Gastroesophageal sphincter (tissue), 4 donors: ENCODE measurements around the gene CCL8. TPM values are rescaled to one million over a fixed set of nuclear protein-coding genes. Genes with fewer than 3 reads are reported as not detected.

Experiments
- ATAC-seq: fragments of 150-250 bp; one replicate; pipeline ENCODE4 v1.9.1; 2016; ENCODE audit warnings: mild to moderate bottlenecking, moderate library complexity
- H3K27ac ChIP-seq, 4 donors: fragments of 200-600 bp; sonication (generic) in 3 of 4; 1 replicate in 3 of 4; 2 replicates in 1 of 4; pipeline ENCODE4 v1.5.1; 2016 to 2019
- H3K27me3 ChIP-seq: fragments of 200-600 bp; sonication (generic); one replicate; pipeline ENCODE4 v1.5.1; 2019
- H3K36me3 ChIP-seq, 2 donors: fragments of 200-600 bp; sonication (generic); one replicate each; pipeline ENCODE4 v1.5.1; 2019; ENCODE audit warnings: control low read depth in 1 of 2
- H3K4me1 ChIP-seq, 3 donors: fragments of 200-600 bp; sonication (generic); 1 replicate in 2 of 3; 2 replicates in 1 of 3; pipeline ENCODE4 v1.5.1; 2016 to 2019; ENCODE audit warnings: control low read depth in 2 of 3
- H3K4me3 ChIP-seq, 2 donors: fragments of 200-600 bp; sonication (generic); one replicate each; pipeline ENCODE4 v1.5.1; 2019; ENCODE audit warnings: mild to moderate bottlenecking in 1 of 2, moderate library complexity in 1 of 2
- H3K9me3 ChIP-seq, 3 donors: fragments of 200-600 bp; sonication (generic); one replicate each; pipeline ENCODE4 v1.5.1; 2017 to 2019; ENCODE audit warnings: control low read depth in 2 of 3
- CTCF ChIP-seq, 4 experiments: fragments of 200-600 bp in 2 of 4; fragments of 450-650 bp in 2 of 4; sonication (generic) in 1 of 4; IDR thresholded peaks; one replicate each; pipeline ENCODE4 v1.5.1; 2017 to 2019; ENCODE audit warnings: antibody characterized with exemption in 4 of 4, mild to moderate bottlenecking in 2 of 4, moderate library complexity in 2 of 4
- EP300 ChIP-seq: sonication (generic); formaldehyde crosslinking; IDR thresholded peaks from one replicate; pipeline ENCODE4 v1.6.1; 2017; ENCODE audit warnings: antibody characterized with exemption, mild to moderate bottlenecking
- POLR2A ChIP-seq, 2 donors: fragments of 450-650 bp; IDR thresholded peaks; one replicate each; pipeline ENCODE4 v1.6.1; 2017; ENCODE audit warnings: antibody characterized with exemption in 2 of 2, mild to moderate bottlenecking in 2 of 2, moderate library complexity in 1 of 2
- POLR2AphosphoS5 ChIP-seq: sonication (generic); formaldehyde crosslinking; IDR thresholded peaks from one replicate; pipeline ENCODE4 v1.6.1; 2017; ENCODE audit warnings: antibody characterized with exemption
- WGBS, 2 donors: methylation state at CpG; one replicate each; pipeline ENCODE4 v1.1.5; 2018; ENCODE audit warnings: low coverage in 1 of 2; 5-methylcytosine and 5-hydroxymethylcytosine counted together
- total RNA-seq, 4 donors: library from RNA; depleted of rRNA; stranded (reverse); fragments of >200 nt; gene quantifications; one replicate each; pipeline ENCODE4 v1.1.0, GENCODE V29; 2016

The CCL8 gene
- total RNA-seq, 4 donors from 2014 or later: 0.27 to 0.81 TPM; not detected in 2

- TF ChIP-seq EP300 (no peak), POLR2A (IDR thresholded peaks at IDR 0.05) (no peak), CTCF (IDR thresholded peaks at IDR 0.05) (no peak)
- no peak for ATAC-seq
- Histone ChIP-seq H3K27me3 (peaks cover 6% of the 10 kb centered on the region), H3K4me3 (no peak overlapping the region), H3K4me1 (no peaks in the 10 kb centered on the region), H3K9me3 (peaks cover 0 to 17% (median 0%) of the 10 kb centered on the region in 3 donors), H3K36me3 (no peaks in the 10 kb centered on the region), H3K27ac (no peak overlapping the region)
- WGBS, 2 donors: 78 to 100% methylated on average over 1 of the region's 2 CpGs
These were observed 38.2 kb downstream of the CCL8 start for GRCh38 chr17:34357398-34357797.

- no peak for ATAC-seq
- H3K4me3 ChIP-seq: no peak overlapping the region
- H3K27ac ChIP-seq: no peak overlapping the region
- H3K4me1 ChIP-seq: no peaks in the 10 kb centered on the region
- TF ChIP-seq POLR2A (IDR thresholded peaks at IDR 0.05) (no peak), CTCF (IDR thresholded peaks at IDR 0.05) (no peak), EP300 (no peak), POLR2AphosphoS5 (no peak)
- H3K36me3 ChIP-seq: no peaks in the 10 kb centered on the region
- WGBS, 2 donors: 93 to 100% methylated on average over 3 of the region's 3 CpGs
- peaks cover 0 to 8% (median 0%) of the 10 kb centered on the region in 3 donors for H3K9me3 ChIP-seq
- peaks cover 16% of the 10 kb centered on the region for H3K27me3 ChIP-seq
These were observed 39.4 kb downstream of the CCL8 start for GRCh38 chr17:34358631-34359030.

DNA sequence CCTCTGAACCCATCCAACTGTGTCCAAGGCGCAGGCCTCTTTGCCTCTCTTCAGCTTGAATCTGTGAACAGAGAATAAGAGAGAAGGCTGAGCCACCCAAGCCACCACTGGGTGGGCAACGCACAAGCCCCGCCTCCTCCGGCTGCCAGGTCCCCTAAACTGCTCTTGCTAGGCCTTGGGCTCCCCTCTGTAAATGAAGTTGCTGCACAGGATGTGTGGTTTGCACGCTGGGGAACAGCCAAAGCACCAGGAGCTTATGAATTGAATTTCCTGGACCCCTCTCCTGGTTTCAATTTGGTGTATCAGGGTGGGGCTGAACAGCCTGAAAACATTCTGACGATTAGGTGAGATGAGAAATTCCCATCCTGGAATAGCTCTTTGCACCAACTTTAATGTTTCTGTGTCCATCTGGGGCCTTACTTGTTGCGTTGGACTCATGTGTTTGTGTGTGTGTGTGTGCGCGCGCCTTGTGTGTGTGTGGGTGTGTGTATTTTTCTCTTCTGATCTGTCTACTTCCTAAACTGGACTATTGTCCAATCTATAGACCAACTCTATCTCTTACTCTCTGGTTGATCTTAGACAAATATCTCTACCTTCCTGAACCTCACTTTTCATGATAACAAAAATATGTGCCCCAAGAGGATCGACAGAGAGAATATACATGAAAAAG lies 41.5 kb downstream of the CCL8 start:
- H3K27me3 ChIP-seq: peaks cover 31% of the 10 kb centered on the region
- no peaks in the 10 kb centered on the region for H3K9me3 ChIP-seq
- WGBS, 2 donors: 84 to 94% methylated on average over 2 to 6 of the region's 11 CpGs
- TF ChIP-seq EP300 (no peak), POLR2A (IDR thresholded peaks at IDR 0.05) (no peak), CTCF (IDR thresholded peaks at IDR 0.05) (no peak), POLR2AphosphoS5 (no peak)
- ATAC-seq: no peak
- no peaks in the 10 kb centered on the region for H3K4me1 ChIP-seq
- no peaks in the 10 kb centered on the region for H3K36me3 ChIP-seq
- H3K27ac ChIP-seq: no peak overlapping the region
- H3K4me3 ChIP-seq: no peak overlapping the region

- no peaks in the 10 kb centered on the region for H3K4me1 ChIP-seq
- no peak overlapping the region for H3K4me3 ChIP-seq
- H3K27me3 ChIP-seq: peaks cover 37% of the 10 kb centered on the region
- H3K27ac ChIP-seq: no peak overlapping the region
- no peaks in the 10 kb centered on the region for H3K9me3 ChIP-seq
- ATAC-seq: peak; percentile 84
- WGBS, 2 donors: 5 to 24% methylated on average over 4 to 7 of the region's 8 CpGs
- H3K36me3 ChIP-seq: no peaks in the 10 kb centered on the region
- TF ChIP-seq POLR2A (IDR thresholded peaks at IDR 0.05): no peak
- TF ChIP-seq POLR2AphosphoS5: peak; percentile 56
- peak; percentile 99 to 100 (median 99) for TF ChIP-seq CTCF (IDR thresholded peaks at IDR 0.05)
These were observed 42.3 kb downstream of the CCL8 start for GRCh38 chr17:34361478-34362061.

DNA sequence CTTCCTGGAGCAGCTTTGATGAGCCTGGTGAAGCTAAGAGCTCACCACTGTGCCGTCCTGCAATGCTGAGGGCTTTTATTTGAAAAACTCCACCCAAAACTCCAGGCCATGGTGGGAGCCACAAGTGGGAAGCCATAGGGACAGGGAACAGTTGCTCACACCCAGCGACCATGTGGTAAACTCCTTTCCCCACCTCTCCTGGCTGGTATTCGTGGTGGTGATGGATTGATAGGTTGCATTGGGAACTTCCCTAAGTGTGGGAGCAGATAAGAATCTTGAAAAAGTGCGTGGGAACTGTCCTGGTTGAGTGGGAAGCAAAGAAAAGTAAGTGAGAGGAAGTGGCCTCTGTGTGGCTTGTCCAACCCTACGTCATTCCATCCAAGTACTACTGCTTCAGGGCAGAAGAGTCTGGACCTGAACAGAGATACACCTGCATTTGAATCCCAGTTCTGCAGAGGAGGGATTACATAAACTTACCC lies 44.0 kb downstream of the CCL8 start, which contains the start of gene CCL1:
Gene CCL1, minus strand, starts transcription at position 51 of the 479 bp plus-strand sequence. CDS start 72 bp downstream, outside the sequence.
- Histone ChIP-seq H3K9me3 (no peaks in the 10 kb centered on the region), H3K36me3 (no peaks in the 10 kb centered on the region), H3K4me3 (no peak within 1 kb of the TSS), H3K27ac (no peak within 1 kb of the TSS), H3K27me3 (peaks cover 44% of the 10 kb centered on the region), H3K4me1 (no peaks in the 10 kb centered on the region)
- TF ChIP-seq POLR2A (IDR thresholded peaks at IDR 0.05) (no peak), CTCF (IDR thresholded peaks at IDR 0.05) (no peak), EP300 (no peak), POLR2AphosphoS5 (no peak)
- no peak for ATAC-seq
- WGBS, 2 donors: 29 to 35% methylated on average over 3 to 4 of the region's 5 CpGs
